ENCODE data around the gene PDLIM5.

Gene PDLIM5

GRCh38 chr4:94403751-94404150 lies 48.0 kb upstream of the PDLIM5 start (continued):
- TF ChIP-seq TSHZ2 (CRISPR knock-in tag; IDR thresholded peaks at IDR 0.05) (no peak), TOX (CRISPR knock-in tag; IDR thresholded peaks at IDR 0.05; ENCODE audit: borderline replicate concordance) (no peak), CSRNP3 (CRISPR knock-in tag; IDR thresholded peaks at IDR 0.05) (no peak)

GRCh38 chr4:94406668-94407437 lies 44.9 kb upstream of the PDLIM5 start:
- TF ChIP-seq CREB5 (CRISPR knock-in tag; IDR thresholded peaks at IDR 0.05; ENCODE audit: low read depth) (no peak), PATZ1 (CRISPR knock-in tag; IDR thresholded peaks at IDR 0.05; ENCODE audit: borderline replicate concordance) (no peak), ZNF565 (CRISPR knock-in tag; conservative IDR thresholded peaks at IDR 0.05; ENCODE audit: low read depth) (no peak), BACH2 (CRISPR knock-in tag; IDR thresholded peaks at IDR 0.05; ENCODE audit: borderline replicate concordance) (no peak), SNAI2 (CRISPR knock-in tag; IDR thresholded peaks at IDR 0.05) (no peak), ZNF8 (CRISPR knock-in tag; IDR thresholded peaks at IDR 0.05) (no peak), ESRRG (CRISPR knock-in tag; IDR thresholded peaks at IDR 0.05) (no peak), ZC3H10 (CRISPR knock-in tag; IDR thresholded peaks at IDR 0.05) (no peak), RARB (CRISPR knock-in tag; IDR thresholded peaks at IDR 0.05) (no peak), ZFP30 (CRISPR knock-in tag; IDR thresholded peaks at IDR 0.05) (no peak), POU6F1 (CRISPR knock-in tag; IDR thresholded peaks at IDR 0.05; ENCODE audit: borderline replicate concordance, low read depth) (no peak), ISL1 (CRISPR knock-in tag; IDR thresholded peaks at IDR 0.05) (no peak), PPARA (CRISPR knock-in tag; IDR thresholded peaks at IDR 0.05; ENCODE audit: borderline replicate concordance) (no peak), TOX (CRISPR knock-in tag; IDR thresholded peaks at IDR 0.05; ENCODE audit: borderline replicate concordance) (no peak), CSDC2 (CRISPR knock-in tag; IDR thresholded peaks at IDR 0.05) (no peak), TSHZ2 (CRISPR knock-in tag; IDR thresholded peaks at IDR 0.05) (no peak)
- ATAC-seq, result peak; percentile 97

Measured in SK-N-SH treated with all-trans-retinoic acid at 6 μM for 48 hours (cell line).